Measurements from ENCODE around the gene MAB21L3. TPM values are rescaled to one million over a fixed set of nuclear protein-coding genes. Genes with fewer than 3 reads are reported as not detected.
"Not testable (repeated sequence)": the region's sequence is repeated elsewhere in the genome, so short reads cannot be mapped to it uniquely, and the experiment has no call there.

The MAB21L3 gene
- total RNA-seq, 1 donor from 2014 or later = 0.21 TPM

- DNase-seq (ENCODE audit: low read depth) = no peak
- no peak for TF ChIP-seq CTCF (IDR thresholded peaks at IDR 0.05; ENCODE audit: insufficient read depth, low read length, poor library complexity, severe bottlenecking)
- H3K27me3 ChIP-seq (ENCODE audit: control insufficient read depth, insufficient read depth, low read length) = no peaks in the 10 kb centered on the region
- H3K36me3 ChIP-seq (ENCODE audit: control insufficient read depth, insufficient read depth, low read length) = no peaks in the 10 kb centered on the region
- H3K4me3 ChIP-seq (ENCODE audit: low read depth, low read length) = no peak overlapping the region
Observed at GRCh38 chr1:116139592-116140134, 28.5 kb downstream of the MAB21L3 start.

GRCh38 chr1:116144151-116144550 lies 33.0 kb downstream of the MAB21L3 start:
- H3K27me3 ChIP-seq (ENCODE audit: control insufficient read depth, insufficient read depth, low read length) = no peaks in the 10 kb centered on the region
- TF ChIP-seq CTCF (IDR thresholded peaks at IDR 0.05; ENCODE audit: insufficient read depth, low read length, poor library complexity, severe bottlenecking) = no peak
- no peak overlapping the region for H3K4me3 ChIP-seq (ENCODE audit: low read depth, low read length)
- no peak for DNase-seq (ENCODE audit: low read depth)
- H3K36me3 ChIP-seq (ENCODE audit: control insufficient read depth, insufficient read depth, low read length) = no peaks in the 10 kb centered on the region

GRCh38 chr1:116146447-116147113 lies 35.4 kb downstream of the MAB21L3 start:
- not testable (repeated sequence) for DNase-seq (ENCODE audit: low read depth); H3K4me3 ChIP-seq (ENCODE audit: low read depth, low read length); H3K36me3 ChIP-seq (ENCODE audit: control insufficient read depth, insufficient read depth, low read length); H3K27me3 ChIP-seq (ENCODE audit: control insufficient read depth, insufficient read depth, low read length)

GRCh38 chr1:116147114-116147510 lies 35.9 kb downstream of the MAB21L3 start:
- no peak for TF ChIP-seq CTCF (IDR thresholded peaks at IDR 0.05; ENCODE audit: insufficient read depth, low read length, poor library complexity, severe bottlenecking)
- DNase-seq (ENCODE audit: low read depth) = no peak
- H3K27me3 ChIP-seq (ENCODE audit: control insufficient read depth, insufficient read depth, low read length) = no peaks in the 10 kb centered on the region
- no peak overlapping the region for H3K4me3 ChIP-seq (ENCODE audit: low read depth, low read length)
- H3K36me3 ChIP-seq (ENCODE audit: control insufficient read depth, insufficient read depth, low read length) = no peaks in the 10 kb centered on the region

- no peak for DNase-seq (ENCODE audit: low read depth)
- TF ChIP-seq CTCF (IDR thresholded peaks at IDR 0.05; ENCODE audit: insufficient read depth, low read length, poor library complexity, severe bottlenecking) = no peak
- H3K36me3 ChIP-seq (ENCODE audit: control insufficient read depth, insufficient read depth, low read length) = no peaks in the 10 kb centered on the region
Observed at GRCh38 chr1:116147972-116148371, 36.8 kb downstream of the MAB21L3 start.

GRCh38 chr1:116148967-116149366 lies 37.8 kb downstream of the MAB21L3 start:
- Histone ChIP-seq H3K36me3 (ENCODE audit: control insufficient read depth, insufficient read depth, low read length) (no peaks in the 10 kb centered on the region), H3K4me3 (ENCODE audit: low read depth, low read length) (no peak overlapping the region), H3K27me3 (ENCODE audit: control insufficient read depth, insufficient read depth, low read length) (no peaks in the 10 kb centered on the region)
- DNase-seq (ENCODE audit: low read depth) = no peak
- no peak for TF ChIP-seq CTCF (IDR thresholded peaks at IDR 0.05; ENCODE audit: insufficient read depth, low read length, poor library complexity, severe bottlenecking)

More at GRCh38 chr1:116147972-116148371, 36.8 kb downstream of the MAB21L3 start:
- Histone ChIP-seq H3K27me3 (ENCODE audit: control insufficient read depth, insufficient read depth, low read length) (no peaks in the 10 kb centered on the region), H3K4me3 (ENCODE audit: low read depth, low read length) (no peak overlapping the region)
